IMR-90 (cell line): ENCODE data around the gene CNOT9. TPM values are rescaled to one million over a fixed set of nuclear protein-coding genes. Genes with fewer than 3 reads are reported as not detected.

Source experiments
- ATAC-seq: fragments of 200-7000 bp; cut with Tn5 transposase; 2 replicates; pipeline ENCODE4 v1.9.1; 2020; ENCODE audit warnings: low read depth, mild to moderate bottlenecking, moderate library complexity
- BruUV-seq: library from RNA; stranded (reverse); fragments of 400-500 nt; replicated peaks from 2 replicates; lab custom pipeline; 2021; lab: Mats Ljungman, UMichigan
- CTCF ChIA-PET: fragments of 300-600 bp; formaldehyde crosslinking; extraction: SDS; loops from one replicate; lab custom pipeline; 2021; ENCODE audit warnings: antibody characterized with exemption; lab: Yijun Ruan, JAX
- POLR2A ChIA-PET: fragments of 300-600 bp; sonication (Branson Sonifier 250); formaldehyde crosslinking; loops from one replicate; lab custom pipeline; 2022; ENCODE audit warnings: antibody characterized with exemption; ENCODE audit not compliant: unreplicated experiment; lab: Charles Lee
- DNase-seq: peaks from one replicate; pipeline ENCODE4 v3.0.0; 2013
- H2AFZ ChIP-seq: replicated peaks from 2 replicates; pipeline ENCODE3; 2013; ENCODE audit warnings: low read length, mild to moderate bottlenecking; ENCODE audit not compliant: poor library complexity
- H2AK5ac ChIP-seq: 2 replicates; pipeline ENCODE4 v1.6.1; 2013; ENCODE audit warnings: low read depth, low read length, inconsistent platforms
- H2AK9ac ChIP-seq: replicated peaks from 2 replicates; pipeline ENCODE3; 2013; ENCODE audit warnings: mild to moderate bottlenecking, low read depth, low read length, moderate library complexity; ENCODE audit not compliant: poor library complexity
- H2BK120ac ChIP-seq: 2 replicates; pipeline ENCODE4 v1.6.1; 2013; ENCODE audit warnings: low read depth, low read length, inconsistent platforms
- H2BK15ac ChIP-seq: 3 replicates; pipeline ENCODE4 v1.6.1; 2013; ENCODE audit warnings: low read depth, low read length, inconsistent platforms
- H2BK20ac ChIP-seq: 2 replicates; pipeline ENCODE4 v1.6.1; 2013; ENCODE audit warnings: low read depth, mild to moderate bottlenecking, inconsistent platforms, low read length, moderate library complexity
- H2BK5ac ChIP-seq: 2 replicates; pipeline ENCODE4 v1.6.1; 2013; ENCODE audit warnings: mild to moderate bottlenecking, low read depth, low read length, inconsistent platforms; ENCODE audit not compliant: poor library complexity, severe bottlenecking
- H3K14ac ChIP-seq: replicated peaks from 2 replicates; pipeline ENCODE4 v1.6.1; 2013; ENCODE audit warnings: low read depth, low read length, inconsistent platforms
- H3K18ac ChIP-seq: 2 replicates; pipeline ENCODE4 v1.6.1; 2013; ENCODE audit warnings: low read depth, low read length, control low read depth
- H3K23ac ChIP-seq: 2 replicates; pipeline ENCODE4 v1.6.1; 2013; ENCODE audit warnings: low read depth, low read length, inconsistent platforms
- H3K27ac ChIP-seq: 2 replicates; pipeline ENCODE4 v1.5.1; 2013; ENCODE audit warnings: mild to moderate bottlenecking, control low read depth, low read length; ENCODE audit not compliant: insufficient read depth
- H3K27me3 ChIP-seq: 2 replicates; pipeline ENCODE4 v1.6.1; 2013; ENCODE audit warnings: low read length; ENCODE audit not compliant: control insufficient read depth, insufficient read depth
- H3K36me3 ChIP-seq: 2 replicates; pipeline ENCODE4 v1.6.1; 2013; ENCODE audit warnings: low read length, mixed read lengths; ENCODE audit not compliant: control insufficient read depth, insufficient read depth
- H3K4ac ChIP-seq: 2 replicates; pipeline ENCODE4 v1.6.1; 2013; ENCODE audit warnings: low read depth, low read length, inconsistent platforms
- H3K4me1 ChIP-seq: 2 replicates; pipeline ENCODE4 v1.6.1; 2013; ENCODE audit warnings: low read length, mixed read lengths; ENCODE audit not compliant: control insufficient read depth, insufficient read depth
- H3K4me2 ChIP-seq: 2 replicates; pipeline ENCODE4 v1.6.1; 2013; ENCODE audit warnings: low read depth, mild to moderate bottlenecking, control low read depth, low read length, moderate library complexity
- H3K4me3 ChIP-seq: 2 replicates; pipeline ENCODE4 v1.5.1; 2013; ENCODE audit warnings: low read depth, mild to moderate bottlenecking, control low read depth, low read length, moderate library complexity; ENCODE audit not compliant: insufficient read depth
- H3K56ac ChIP-seq: 2 replicates; pipeline ENCODE4 v1.6.1; 2013; ENCODE audit warnings: low read length, inconsistent platforms; ENCODE audit not compliant: insufficient read depth; ENCODE audit errors: extremely low read depth
- H3K79me1 ChIP-seq, 2 experiments: 2 replicates each; pipeline ENCODE4 v1.6.1; 2013; ENCODE audit warnings: low read length in 2 of 2, inconsistent platforms in 1 of 2, low read depth in 1 of 2
- H3K9ac ChIP-seq: 2 replicates; pipeline ENCODE4 v1.6.1; 2013; ENCODE audit warnings: low read depth, low read length, control low read depth
- H3K9me1 ChIP-seq: 2 replicates; pipeline ENCODE4 v1.6.1; 2013; ENCODE audit warnings: low read length, inconsistent platforms; ENCODE audit not compliant: insufficient read depth
- H3K9me3 ChIP-seq: 2 replicates; pipeline ENCODE4 v1.6.1; 2013; ENCODE audit warnings: low read length; ENCODE audit not compliant: control insufficient read depth, insufficient read depth
- H4K20me1 ChIP-seq: 2 replicates; pipeline ENCODE4 v1.6.1; 2013; ENCODE audit warnings: low read length, inconsistent platforms; ENCODE audit not compliant: insufficient read depth
- H4K5ac ChIP-seq: 2 replicates; pipeline ENCODE4 v1.6.1; 2013; ENCODE audit warnings: mild to moderate bottlenecking, low read depth, low read length, control low read depth
- H4K8ac ChIP-seq, 2 experiments: 2 replicates each; pipeline ENCODE4 v1.6.1; 2013; ENCODE audit warnings: low read depth in 2 of 2, low read length in 2 of 2, control low read depth in 1 of 2, inconsistent platforms in 1 of 2
- H4K91ac ChIP-seq: 2 replicates; pipeline ENCODE4 v1.6.1; 2013; ENCODE audit warnings: low read depth, low read length, inconsistent platforms; ENCODE audit not compliant: insufficient read depth
- BHLHE40 ChIP-seq: fragments of 150-350 bp; IDR thresholded peaks from 2 replicates; pipeline ENCODE4 v1.6.1; 2016; ENCODE audit warnings: mild to moderate bottlenecking, low read depth, low read length
- CEBPB ChIP-seq: IDR thresholded peaks from 2 replicates; pipeline ENCODE4 v1.6.1; 2012; ENCODE audit warnings: low read depth, low read length, improper control_type of control experiment
- CHD1 ChIP-seq: IDR thresholded peaks from 2 replicates; pipeline ENCODE4 v1.6.1; 2012; ENCODE audit warnings: low read depth, low read length, improper control_type of control experiment
- CTCF ChIP-seq: conservative IDR thresholded peaks from 2 replicates; pipeline ENCODE4 v1.5.1; 2012; ENCODE audit warnings: mild to moderate bottlenecking, low read depth, low read length, improper control_type of control experiment
- ELK1 ChIP-seq: fragments of 150-350 bp; IDR thresholded peaks from 2 replicates; pipeline ENCODE4 v1.6.1; 2016; ENCODE audit warnings: low read depth, mild to moderate bottlenecking, low read length, moderate library complexity, borderline replicate concordance
- FOS ChIP-seq: fragments of 150-350 bp; IDR thresholded peaks from 2 replicates; pipeline ENCODE4 v1.6.1; 2016; ENCODE audit warnings: low read depth, low read length
- MAFK ChIP-seq: IDR thresholded peaks from 2 replicates; pipeline ENCODE4 v1.6.1; 2012; ENCODE audit warnings: low read depth, low read length, improper control_type of control experiment
- MAZ ChIP-seq: IDR thresholded peaks from 2 replicates; pipeline ENCODE4 v1.6.1; 2012; ENCODE audit warnings: low read depth, mild to moderate bottlenecking, low read length, improper control_type of control experiment, moderate library complexity, borderline replicate concordance
- MXI1 ChIP-seq: IDR thresholded peaks from 2 replicates; pipeline ENCODE4 v1.6.1; 2012; ENCODE audit warnings: low read depth, mild to moderate bottlenecking, low read length, moderate library complexity, borderline replicate concordance
- NFE2L2 ChIP-seq: fragments of 150-350 bp; IDR thresholded peaks from 2 replicates; pipeline ENCODE4 v1.6.1; 2016; ENCODE audit warnings: low read depth, mild to moderate bottlenecking, low read length
- POLR2A ChIP-seq: IDR thresholded peaks from 2 replicates; pipeline ENCODE4 v1.6.1; 2012; ENCODE audit warnings: mild to moderate bottlenecking, low read depth, low read length
- RAD21 ChIP-seq: IDR thresholded peaks from 2 replicates; pipeline ENCODE4 v1.6.1; 2012; ENCODE audit warnings: low read length, improper control_type of control experiment
- RCOR1 ChIP-seq: IDR thresholded peaks from 2 replicates; pipeline ENCODE4 v1.6.1; 2012; ENCODE audit warnings: mild to moderate bottlenecking, low read length, improper control_type of control experiment; ENCODE audit not compliant: insufficient replicate concordance
- RFX5 ChIP-seq: IDR thresholded peaks from 2 replicates; pipeline ENCODE4 v1.8.0; 2012; ENCODE audit warnings: low read depth, mild to moderate bottlenecking, low read length, moderate library complexity
- SMC3 ChIP-seq: fragments of 150-350 bp; IDR thresholded peaks from 2 replicates; pipeline ENCODE4 v1.6.1; 2016; ENCODE audit warnings: low read depth, mild to moderate bottlenecking, antibody characterized with exemption, low read length, moderate library complexity
- WGBS, 2 experiments: methylation state at CpG; one replicate each; pipeline versions ENCODE4 v1.1.5 to v1.1.7; 2013; ENCODE audit warnings: missing lambda C conversion rate in 2 of 2; ENCODE audit not compliant: insufficient read length in 1 of 2; ENCODE audit errors: extremely low coverage in 2 of 2; 5-methylcytosine and 5-hydroxymethylcytosine counted together
- dilution Hi-C: fragments of 300-500 bp; cut with HindIII; formaldehyde crosslinking; loops from one replicate; pipeline ENCODE4 v1.14.3; 2018; ENCODE audit warnings: low sequenced_read_pairs; ENCODE audit not compliant: unreplicated experiment
- in situ Hi-C: fragments of 300-500 bp; cut with MboI; formaldehyde crosslinking; loops from 3 replicates; pipeline ENCODE4 v1.14.3; 2019; ENCODE audit warnings: low sequenced_read_pairs, inconsistent platforms, mixed read lengths
- intact Hi-C: fragments of 100-400 bp; cut with micrococcal nuclease; formaldehyde crosslinking; loops from 2 replicates; pipeline ENCODE4 v1.10.0; 2022
- polyA plus RNA-seq, 3 experiments: library from polyadenylated mRNA; depleted of rRNA; stranded (reverse); fragments of >200 nt; gene quantifications; 2 replicates each; pipeline ENCODE4 v1.2.3, GENCODE V29; 2012; ENCODE audit warnings: low replicate concordance in 1 of 3
- total RNA-seq: library from RNA; depleted of rRNA; stranded (reverse); fragments of >200 nt; gene quantifications from 2 replicates; pipeline ENCODE4 v1.2.3, GENCODE V29; 2012
- TF ChIP-seq, protein P1 (sequence below): fragments of 150-350 bp; IDR thresholded peaks from 2 replicates; pipeline ENCODE4 v1.6.1; 2017; ENCODE audit warnings: mild to moderate bottlenecking, antibody characterized with exemption, low read length, low read depth

Gene CNOT9
- total and polyA plus RNA-seq, 2 of the 4 experiments (the other 2 are of a cell fraction) = 33.1 to 71.0 TPM

DNA sequence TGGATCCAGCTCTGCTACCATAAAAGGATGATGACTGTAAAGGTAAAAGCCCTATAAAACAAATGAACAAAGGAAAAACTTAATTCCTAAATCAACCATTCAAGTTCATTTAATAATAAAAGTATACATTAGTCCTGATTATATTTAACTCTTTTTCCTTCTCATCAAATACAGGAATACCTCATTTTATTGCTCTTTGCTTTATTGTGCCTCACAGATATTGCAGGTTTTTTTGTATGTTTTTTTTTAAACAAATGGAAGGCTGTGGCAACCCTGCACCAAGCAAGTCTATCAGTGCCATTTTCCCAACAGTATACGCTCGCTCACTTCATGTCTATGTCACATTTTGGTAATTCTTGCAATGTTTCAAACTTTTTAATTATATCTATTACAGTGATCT, 38.6 kb upstream of the CNOT9 start:
- WGBS, 2 experiments = no CpG with 5 or more reads among the region's 2 CpGs
- POLR2A ChIA-PET = no interaction called here
- Histone ChIP-seq H3K27me3 (no peaks in the 10 kb centered on the region), H2BK5ac (no peak overlapping the region), H3K23ac (no peak overlapping the region), H3K18ac (no peak overlapping the region), H3K27ac (no peak overlapping the region), H3K4me3 (no peak overlapping the region), H2BK120ac (no peak overlapping the region), H2AFZ (no peak overlapping the region), H4K20me1 (no peaks in the 10 kb centered on the region), H4K8ac (no peak overlapping the region), H3K4me2 (no peak overlapping the region), H3K4me1 (no peaks in the 10 kb centered on the region), H3K9ac (no peak overlapping the region), H3K9me1 (no peaks in the 10 kb centered on the region), H2AK5ac (no peak overlapping the region), H3K56ac (no peak overlapping the region), H3K36me3 (peaks cover 25% of the 10 kb centered on the region), H4K5ac (no peak overlapping the region), H3K9me3 (no peaks in the 10 kb centered on the region), H3K14ac (no peak overlapping the region), H2BK20ac (no peak overlapping the region), H3K4ac (no peak overlapping the region), H2AK9ac (no peak overlapping the region), H3K79me1 (no peaks in the 10 kb centered on the region), H4K91ac (no peak overlapping the region), H2BK15ac (no peak overlapping the region)
- in situ Hi-C loops = no loop called here
- ATAC-seq (no peak), DNase-seq (no peak)
- CTCF ChIA-PET = no interaction called here
- intact Hi-C loops = no loop called here
- TF ChIP-seq MAFK (no peak), POLR2A (no peak), MAZ (no peak), RCOR1 (no peak), RFX5 (no peak), MXI1 (no peak), BHLHE40 (no peak), CHD1 (no peak), NFE2L2 (no peak), CEBPB (no peak), FOS (no peak), ELK1 (no peak), CTCF (no peak), RAD21 (no peak), SMC3 (no peak)
- TF ChIP-seq, protein P1, sequence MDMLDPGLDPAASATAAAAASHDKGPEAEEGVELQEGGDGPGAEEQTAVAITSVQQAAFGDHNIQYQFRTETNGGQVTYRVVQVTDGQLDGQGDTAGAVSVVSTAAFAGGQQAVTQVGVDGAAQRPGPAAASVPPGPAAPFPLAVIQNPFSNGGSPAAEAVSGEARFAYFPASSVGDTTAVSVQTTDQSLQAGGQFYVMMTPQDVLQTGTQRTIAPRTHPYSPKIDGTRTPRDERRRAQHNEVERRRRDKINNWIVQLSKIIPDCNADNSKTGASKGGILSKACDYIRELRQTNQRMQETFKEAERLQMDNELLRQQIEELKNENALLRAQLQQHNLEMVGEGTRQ = no peak
- no TSS peak for BruUV-seq
- dilution Hi-C loops = no loop called here
